ENCODE measurements around the gene LMCD1. TPM values are rescaled to one million over a fixed set of nuclear protein-coding genes. Genes with fewer than 3 reads are reported as not detected.

Gene LMCD1
- total RNA-seq, 1 donor from 2014 or later: 48.1 TPM

DNA sequence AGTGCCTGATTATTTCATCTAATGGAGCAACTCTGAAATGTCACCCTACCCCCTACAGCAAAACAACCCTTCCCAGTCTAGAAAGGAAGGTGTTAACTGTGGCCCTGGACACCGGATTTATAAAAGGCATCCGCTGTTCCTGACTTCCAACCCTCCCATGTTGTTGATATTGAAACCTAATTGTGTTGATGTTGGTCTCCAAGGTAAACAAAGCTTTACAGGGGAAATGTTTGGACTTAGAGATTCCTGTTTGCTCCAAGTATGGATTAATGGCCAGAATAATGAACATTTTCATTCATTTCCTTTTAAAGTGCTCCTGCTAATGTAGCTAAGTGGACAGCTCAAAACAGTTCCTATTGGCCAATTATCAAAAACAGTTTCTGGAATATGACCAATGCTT, 19.4 kb upstream of the LMCD1 start:
- ATAC-seq: no peak
- intact Hi-C loops (cut with DNase I): loop anchor here (5.0 kb wide), 1 partner anchor 40 kb away; no protein-coding TSS in a partner anchor
- no peak for DNase-seq (ENCODE audit: missing footprints)

DNA sequence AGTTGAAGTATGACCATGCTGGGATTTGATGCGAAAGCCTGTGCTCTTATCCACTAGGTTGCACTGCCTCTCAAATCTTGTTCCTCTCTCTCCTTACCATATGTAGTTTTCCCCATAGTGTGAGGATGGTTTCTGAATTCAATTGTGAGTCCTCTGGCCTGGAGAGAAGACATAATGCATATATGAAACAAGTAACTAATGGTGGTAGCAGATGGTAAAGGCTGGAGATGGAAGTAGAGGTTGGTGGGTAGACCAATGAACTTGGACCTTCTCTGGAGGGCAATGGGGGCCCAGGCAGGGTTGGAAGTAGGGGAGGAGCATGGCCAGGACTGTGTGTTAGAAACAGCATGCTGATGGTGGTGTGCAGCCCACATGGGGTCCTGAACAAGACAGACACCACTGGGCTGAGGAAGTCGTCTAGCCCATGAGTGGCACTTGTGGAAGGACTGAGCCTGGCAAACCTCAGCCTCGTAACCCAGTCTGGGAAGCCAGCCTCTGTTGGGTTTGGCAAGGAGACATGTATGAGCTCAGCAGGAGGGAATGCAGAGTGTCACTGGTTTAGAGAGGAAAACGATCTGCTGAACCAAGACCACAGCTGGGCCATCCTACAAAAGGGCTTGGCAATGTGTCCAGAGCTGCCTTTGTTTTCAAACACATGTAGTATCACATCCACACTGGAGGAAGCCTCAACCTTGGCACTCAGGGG, 18.5 kb upstream of the LMCD1 start:
- intact Hi-C loops (cut with DNase I): loop anchor here (5.0 kb wide), 1 partner anchor 41 kb away; no protein-coding TSS in a partner anchor
- DNase-seq (ENCODE audit: missing footprints) (peak; percentile 76), ATAC-seq (peak; percentile 90)

- DNase-seq (ENCODE audit: missing footprints) (no peak), ATAC-seq (no peak)
- intact Hi-C loops (cut with DNase I): loop anchor here (5.0 kb wide), 1 partner anchor 42 kb away; no protein-coding TSS in a partner anchor
Measured at GRCh38 chr3:8484409-8485140, 17.0 kb upstream of the LMCD1 start.

DNA sequence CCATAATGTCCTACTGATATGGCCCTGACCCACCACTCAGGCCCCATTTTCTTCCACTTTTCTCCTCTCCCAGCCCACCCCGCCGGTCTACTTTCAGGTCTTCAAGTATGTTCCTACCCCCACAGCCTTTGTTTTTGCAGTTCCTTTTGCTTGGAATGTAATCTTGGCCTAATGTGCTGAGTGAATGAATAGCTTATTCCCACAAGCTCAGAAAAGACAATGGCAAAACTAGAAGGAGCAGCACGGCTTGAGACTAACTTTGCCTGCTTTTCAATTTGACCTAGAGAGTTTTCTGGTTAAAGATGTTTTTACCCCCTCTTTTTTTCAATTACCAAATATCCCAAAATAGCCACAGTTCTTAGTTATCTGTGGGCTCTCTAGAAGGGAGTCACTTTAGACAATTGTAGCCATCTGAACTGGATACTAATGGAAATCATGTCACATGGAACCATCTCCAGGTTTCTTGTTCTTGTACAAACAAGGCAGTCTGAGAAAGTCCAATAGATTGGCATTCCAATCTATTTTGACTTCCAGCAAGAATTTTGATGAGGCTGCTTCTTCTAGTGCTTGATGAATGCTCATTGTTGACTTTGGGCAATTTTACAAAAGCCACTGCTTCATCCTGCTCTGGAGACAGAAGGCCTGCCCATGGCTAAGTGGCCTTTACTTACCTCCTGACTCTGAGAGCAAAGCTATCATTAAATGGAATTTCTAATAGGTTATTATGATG, 16.3 kb upstream of the LMCD1 start:
- intact Hi-C loops (cut with DNase I): no loop called here
- ATAC-seq (no peak), DNase-seq (ENCODE audit: missing footprints) (no peak)

GRCh38 chr3:8485943-8486342, 15.7 kb upstream of the LMCD1 start:
- intact Hi-C loops (cut with DNase I): no loop called here
- ATAC-seq (no peak), DNase-seq (ENCODE audit: missing footprints) (no peak)

- ATAC-seq (no peak), DNase-seq (ENCODE audit: missing footprints) (no peak)
- intact Hi-C loops (cut with DNase I): no loop called here
Measured at GRCh38 chr3:8486434-8486833, 15.2 kb upstream of the LMCD1 start.

DNA sequence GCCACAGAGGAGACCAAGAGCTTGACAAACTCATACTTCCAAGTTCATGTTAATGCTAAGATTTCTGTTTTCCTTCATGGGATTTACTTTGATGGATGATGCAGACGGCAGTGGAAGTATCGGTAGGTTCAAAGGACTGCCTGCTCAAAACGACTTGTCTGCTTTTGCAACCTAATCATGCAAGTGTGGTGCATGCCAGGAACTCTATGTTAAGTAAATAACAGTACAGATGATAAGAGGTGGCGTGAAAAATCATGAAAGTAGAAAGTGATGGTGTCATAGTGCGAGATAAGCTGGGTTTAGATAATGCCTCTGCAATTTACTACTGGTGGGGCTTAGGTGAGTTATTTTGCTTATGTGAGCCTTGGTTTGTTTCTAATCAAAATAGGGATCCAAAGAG, 14.7 kb upstream of the LMCD1 start:
- intact Hi-C loops (cut with DNase I): no loop called here
- no peak for ATAC-seq

DNA sequence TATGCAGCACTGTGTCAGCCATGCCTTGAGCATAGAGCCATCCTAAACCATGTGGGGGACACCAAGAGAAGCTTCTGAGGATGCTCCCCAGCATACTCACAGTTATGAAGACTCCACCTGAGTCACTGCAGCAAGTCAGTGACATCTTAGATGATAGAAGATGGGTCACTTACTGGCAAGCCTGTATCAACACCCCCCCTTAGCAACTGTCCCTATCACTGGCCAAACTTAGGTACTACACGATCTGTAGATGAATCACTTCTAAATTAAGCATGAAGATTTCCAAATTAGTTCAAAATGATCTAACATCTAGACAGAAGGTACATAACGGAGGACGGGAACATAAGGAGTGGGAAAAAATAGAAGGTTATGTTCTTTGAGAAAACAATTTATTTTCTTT, 13.2 kb upstream of the LMCD1 start:
- DNase-seq (ENCODE audit: missing footprints) (no peak), ATAC-seq (no peak)
- intact Hi-C loops (cut with DNase I): no loop called here

More for the DNA sequence above, 14.7 kb upstream of the LMCD1 start:
- DNase-seq (ENCODE audit: missing footprints): no peak

- ATAC-seq: no peak
Measured at GRCh38 chr3:8488877-8489276, 12.7 kb upstream of the LMCD1 start.

DNA sequence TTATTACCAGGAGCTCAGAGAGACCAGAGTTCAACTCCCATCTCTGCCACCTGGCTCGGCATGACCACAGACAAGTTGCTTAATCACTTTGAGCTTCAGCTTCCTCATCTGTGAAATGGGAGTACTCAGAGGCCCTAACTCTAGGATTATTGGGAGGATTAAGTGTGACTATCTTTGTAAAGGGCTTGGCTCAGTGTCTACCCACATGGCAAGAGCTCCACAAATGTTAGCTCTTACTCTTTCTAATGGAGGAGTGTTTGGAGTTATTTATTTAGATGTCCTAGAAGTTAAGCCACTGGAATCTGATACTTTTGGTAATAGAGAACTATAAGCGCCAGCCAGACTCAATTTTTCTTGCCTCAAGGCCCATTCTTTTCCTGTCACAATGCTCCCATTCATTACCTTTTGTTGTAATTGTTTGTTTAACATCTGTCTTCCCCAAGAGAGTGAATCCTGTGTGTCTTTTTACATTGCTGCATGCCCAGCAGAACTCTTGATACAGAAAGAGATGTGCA, 12.3 kb upstream of the LMCD1 start:
- no peak for ATAC-seq
- intact Hi-C loops (cut with DNase I): no loop called here
- DNase-seq (ENCODE audit: missing footprints): no peak

More at GRCh38 chr3:8488877-8489276, 12.7 kb upstream of the LMCD1 start:
- DNase-seq (ENCODE audit: missing footprints): no peak
- intact Hi-C loops (cut with DNase I): no loop called here

DNA sequence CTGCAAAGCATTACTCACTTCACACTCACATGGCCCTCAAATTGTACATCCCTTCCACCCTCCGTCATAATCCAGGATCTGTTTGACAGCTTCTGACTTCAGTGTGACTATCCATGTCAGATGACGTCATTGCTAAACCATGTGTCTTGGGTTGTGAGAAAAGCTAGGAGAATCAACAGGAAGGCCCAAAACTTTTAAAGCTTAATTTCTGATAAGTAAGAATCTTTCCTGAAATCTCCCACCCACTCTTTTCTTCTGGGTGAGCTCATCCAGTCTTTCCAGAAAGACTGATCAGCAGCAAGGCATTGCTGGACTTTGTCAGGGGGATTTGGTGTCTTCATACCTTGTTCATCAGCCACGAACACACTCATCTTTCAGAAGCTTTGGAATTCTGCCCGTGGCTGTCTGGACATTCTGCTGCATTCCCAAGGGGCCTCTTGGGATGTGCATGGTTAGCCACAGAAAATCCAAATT, 11.5 kb upstream of the LMCD1 start:
- DNase-seq (ENCODE audit: missing footprints) (no peak), ATAC-seq (no peak)
- intact Hi-C loops (cut with DNase I): no loop called here

DNA sequence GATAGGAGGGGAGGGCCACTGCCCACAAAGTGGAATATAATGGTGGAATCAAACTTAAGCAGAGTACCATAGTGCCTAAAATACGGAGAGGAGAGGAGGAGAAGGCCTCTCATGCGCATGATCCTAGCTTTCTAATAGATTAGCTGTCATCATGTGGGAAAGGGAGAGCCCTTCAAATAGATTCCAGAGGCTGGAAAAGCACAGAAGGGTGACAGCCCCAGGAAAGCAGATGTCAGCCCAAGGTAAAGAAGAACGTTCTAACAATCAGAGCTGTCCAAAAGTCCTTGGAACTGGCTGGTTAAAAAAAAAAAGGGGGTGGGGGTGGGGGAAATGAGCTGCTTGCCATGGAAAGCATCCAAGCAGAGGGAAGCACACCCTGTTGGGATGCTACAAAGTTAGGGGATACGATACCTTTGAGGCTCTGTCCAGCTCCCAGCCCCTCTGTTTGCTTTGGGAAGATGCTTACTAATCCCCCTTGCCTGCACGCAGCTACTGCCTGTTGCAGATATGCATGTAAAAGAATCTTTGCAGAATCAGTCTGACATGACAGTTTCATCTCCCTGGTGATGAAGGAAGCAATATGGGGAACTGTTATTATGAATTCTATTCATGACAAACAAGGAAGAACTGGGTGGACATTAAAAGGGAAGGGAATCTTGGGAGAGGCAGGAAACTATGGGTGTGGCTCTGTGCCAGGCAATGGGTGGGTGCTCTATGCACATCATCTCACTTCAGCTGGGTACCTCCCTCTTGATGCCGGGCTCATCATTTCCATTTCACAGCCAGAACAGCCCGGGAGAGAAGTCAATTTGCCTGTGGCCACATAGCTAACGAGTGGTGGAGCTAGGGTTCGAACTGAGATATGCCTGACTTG, 10.1 kb upstream of the LMCD1 start:
- no peak for ATAC-seq
- no peak for DNase-seq (ENCODE audit: missing footprints)
- intact Hi-C loops (cut with DNase I): no loop called here

GRCh38 chr3:8492744-8493511, 8.7 kb upstream of the LMCD1 start:
- DNase-seq (ENCODE audit: missing footprints) (no peak), ATAC-seq (no peak)
- intact Hi-C loops (cut with DNase I): no loop called here

DNA sequence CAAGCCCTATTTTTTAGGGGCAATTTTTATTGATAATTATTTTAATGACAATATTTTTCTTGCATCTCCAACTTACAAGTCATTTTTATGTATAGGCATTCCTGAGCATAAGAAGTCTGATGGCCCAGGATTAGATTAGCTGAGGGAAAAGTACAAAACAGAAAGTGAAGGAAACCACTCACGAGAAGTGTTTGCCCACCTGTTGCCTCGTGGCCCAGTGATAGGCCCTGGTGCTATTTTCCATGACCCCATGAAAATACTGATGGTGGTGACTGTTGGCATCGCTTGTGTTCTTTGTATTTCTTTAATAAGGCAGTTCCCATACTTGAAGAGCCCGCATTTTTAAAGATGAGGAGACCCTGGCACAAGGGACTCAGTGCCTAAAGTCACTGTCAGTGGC, 7.9 kb upstream of the LMCD1 start:
- intact Hi-C loops (cut with DNase I): no loop called here
- DNase-seq (ENCODE audit: missing footprints) (no peak), ATAC-seq (no peak)

DNA sequence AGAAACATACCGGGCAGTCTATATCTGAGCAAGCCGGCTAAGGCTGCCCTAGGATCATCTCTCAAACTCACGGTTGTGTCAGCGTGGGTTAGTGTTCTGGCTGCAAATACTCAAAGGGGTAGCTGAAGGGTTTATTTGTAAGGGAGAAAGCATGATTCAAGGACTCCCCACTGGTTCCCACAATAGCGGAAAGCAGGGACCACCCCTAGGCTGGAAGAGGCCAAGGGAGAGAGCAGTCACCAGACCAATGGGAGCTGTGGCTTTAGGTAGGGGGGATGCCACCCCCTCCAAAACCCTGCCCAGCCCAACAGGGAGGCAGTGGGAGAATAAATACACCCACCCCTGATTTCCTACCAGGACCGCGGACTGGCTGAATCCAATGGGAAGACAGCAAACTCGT, 7.3 kb upstream of the LMCD1 start:
- intact Hi-C loops (cut with DNase I): no loop called here
- DNase-seq (ENCODE audit: missing footprints) (no peak), ATAC-seq (no peak)

GRCh38 chr3:8497582-8497981, 4.0 kb upstream of the LMCD1 start:
- DNase-seq (ENCODE audit: missing footprints) (no peak), ATAC-seq (no peak)
- intact Hi-C loops (cut with DNase I): no loop called here

GRCh38 chr3:8499181-8499611, 2.4 kb upstream of the LMCD1 start:
- no peak for DNase-seq (ENCODE audit: missing footprints)
- no peak for ATAC-seq
- intact Hi-C loops (cut with DNase I): no loop called here

Measured in Right ventricle myocardium inferior (tissue), 1 donor.